H9 (cell line): Measurements from ENCODE around the gene MAST4. TPM values are rescaled to one million over a fixed set of nuclear protein-coding genes. Genes with fewer than 3 reads are reported as not detected.

ENCODE experiments used
- DNase-seq: peaks from one replicate; pipeline ENCODE4 v3.0.0-alpha.2; 2017
- H2AFZ ChIP-seq: one replicate; pipeline ENCODE4 v1.6.1; 2013; ENCODE audit warnings: mild to moderate bottlenecking, low read length, control low read depth, moderate library complexity
- H2AK5ac ChIP-seq: 2 replicates; pipeline ENCODE4 v1.6.1; 2013; ENCODE audit warnings: low read length, control low read depth, mixed read lengths; ENCODE audit not compliant: insufficient read length
- H2BK120ac ChIP-seq: one replicate; pipeline ENCODE4 v1.6.1; 2013; ENCODE audit warnings: low read depth, mild to moderate bottlenecking, low read length, control low read depth, inconsistent platforms; ENCODE audit not compliant: poor library complexity, severe bottlenecking
- H2BK12ac ChIP-seq: 2 replicates; pipeline ENCODE4 v1.6.1; 2013; ENCODE audit warnings: low read length, control low read depth, mixed read lengths, low read depth; ENCODE audit not compliant: insufficient read length
- H2BK15ac ChIP-seq: 2 replicates; pipeline ENCODE4 v1.6.1; 2013; ENCODE audit warnings: low read depth, low read length, control low read depth
- H2BK20ac ChIP-seq: one replicate; pipeline ENCODE4 v1.6.1; 2013; ENCODE audit warnings: low read depth, mild to moderate bottlenecking, low read length, control low read depth, inconsistent platforms; ENCODE audit not compliant: poor library complexity, severe bottlenecking
- H2BK5ac ChIP-seq: 2 replicates; pipeline ENCODE4 v1.6.1; 2013; ENCODE audit warnings: low read length, control low read depth, mixed read lengths; ENCODE audit not compliant: insufficient read length
- H3K14ac ChIP-seq: 2 replicates; pipeline ENCODE4 v1.6.1; 2013; ENCODE audit warnings: low read length, control low read depth; ENCODE audit not compliant: insufficient read depth
- H3K18ac ChIP-seq: 2 replicates; pipeline ENCODE4 v1.6.1; 2013; ENCODE audit warnings: low read depth, mild to moderate bottlenecking, mixed read lengths, low read length, control low read depth; ENCODE audit not compliant: insufficient read length
- H3K23ac ChIP-seq: 2 replicates; pipeline ENCODE4 v1.6.1; 2013; ENCODE audit warnings: low read length, control low read depth, mixed read lengths, low read depth; ENCODE audit not compliant: insufficient read length
- H3K23me2 ChIP-seq: 2 replicates; pipeline ENCODE4 v1.6.1; 2013; ENCODE audit warnings: low read depth, mild to moderate bottlenecking, mixed read lengths, low read length, control low read depth; ENCODE audit not compliant: insufficient read length, poor library complexity, severe bottlenecking
- H3K27ac ChIP-seq: 2 replicates; pipeline ENCODE4 v1.5.1; 2013; ENCODE audit warnings: low read length, control low read depth, mixed read lengths, low read depth; ENCODE audit not compliant: insufficient read length
- H3K27me3 ChIP-seq: 2 replicates; pipeline ENCODE4 v1.6.1; 2013; ENCODE audit warnings: low read length, control low read depth, inconsistent platforms; ENCODE audit not compliant: insufficient read depth
- H3K4ac ChIP-seq: 2 replicates; pipeline ENCODE4 v1.6.1; 2013; ENCODE audit warnings: low read depth, mild to moderate bottlenecking, control low read depth, inconsistent platforms, low read length, moderate library complexity
- H3K4me1 ChIP-seq: 2 replicates; pipeline ENCODE4 v1.6.1; 2013; ENCODE audit warnings: low read length, control low read depth, inconsistent platforms; ENCODE audit not compliant: insufficient read depth
- H3K4me2 ChIP-seq: 2 replicates; pipeline ENCODE4 v1.6.1; 2013; ENCODE audit warnings: low read length, control low read depth, mixed read lengths; ENCODE audit not compliant: insufficient read length, insufficient read depth
- H3K56ac ChIP-seq: 2 replicates; pipeline ENCODE4 v1.6.1; 2013; ENCODE audit warnings: low read depth, mild to moderate bottlenecking, mixed read lengths, low read length, control low read depth; ENCODE audit not compliant: insufficient read length
- H3K79me1 ChIP-seq: 2 replicates; pipeline ENCODE4 v1.6.1; 2013; ENCODE audit warnings: low read depth, mild to moderate bottlenecking, moderate library complexity, low read length, control low read depth, inconsistent platforms; ENCODE audit not compliant: insufficient read depth, poor library complexity, severe bottlenecking
- H3K79me2 ChIP-seq: 2 replicates; pipeline ENCODE4 v1.6.1; 2013; ENCODE audit warnings: low read length, control low read depth, inconsistent platforms; ENCODE audit not compliant: insufficient read depth
- H3K9ac ChIP-seq: 2 replicates; pipeline ENCODE4 v1.6.1; 2013; ENCODE audit warnings: low read length, control low read depth, mixed read lengths; ENCODE audit not compliant: insufficient read length; ENCODE audit errors: extremely low read depth
- H3K9me3 ChIP-seq: one replicate; pipeline ENCODE4 v1.6.1; 2013; ENCODE audit warnings: low read depth, low read length, inconsistent platforms; ENCODE audit not compliant: control insufficient read depth
- H3T11ph ChIP-seq: one replicate; pipeline ENCODE4 v1.6.1; 2013; ENCODE audit warnings: mild to moderate bottlenecking, low read length, control low read depth, inconsistent platforms
- H4K20me1 ChIP-seq: one replicate; pipeline ENCODE4 v1.6.1; 2013; ENCODE audit not compliant: control insufficient read depth, insufficient read length, insufficient read depth
- H4K5ac ChIP-seq: 2 replicates; pipeline ENCODE4 v1.6.1; 2013; ENCODE audit warnings: low read depth, mild to moderate bottlenecking, mixed read lengths, low read length, control low read depth; ENCODE audit not compliant: insufficient read length
- H4K8ac ChIP-seq: replicated peaks from 2 replicates; pipeline ENCODE4 v1.6.1; 2013; ENCODE audit warnings: low read length, control low read depth, mixed read lengths, low read depth; ENCODE audit not compliant: insufficient read length
- H4K91ac ChIP-seq: 2 replicates; pipeline ENCODE4 v1.6.1; 2013; ENCODE audit warnings: low read depth, mild to moderate bottlenecking, moderate library complexity, mixed read lengths, low read length, control low read depth; ENCODE audit not compliant: insufficient read length
- H3K27ac Mint-ChIP-seq, 3 experiments: 2 replicates in 2 of 3; 3 replicates in 1 of 3; pipeline ENCODE4 v1.8.0; 2020 to 2021; ENCODE audit warnings: mixed read lengths in 3 of 3, mild to moderate bottlenecking in 1 of 3, moderate library complexity in 1 of 3
- H3K27me3 Mint-ChIP-seq: 2 replicates; pipeline ENCODE4 v1.8.0; 2021; ENCODE audit warnings: low read depth, mild to moderate bottlenecking, moderate library complexity, mixed read lengths
- H3K36me3 Mint-ChIP-seq, 3 experiments: 2 replicates in 2 of 3; 3 replicates in 1 of 3; pipeline ENCODE4 v1.8.0; 2020 to 2021; ENCODE audit warnings: low read depth in 3 of 3, mixed read lengths in 3 of 3; ENCODE audit not compliant: insufficient read depth in 1 of 3
- H3K4me1 Mint-ChIP-seq, 2 experiments: 2 replicates each; pipeline ENCODE4 v1.8.0; 2020; ENCODE audit warnings: mixed read lengths in 2 of 2
- H3K4me3 Mint-ChIP-seq, 2 experiments: 2 replicates in 1 of 2; 3 replicates in 1 of 2; pipeline ENCODE4 v1.8.0; 2020 to 2021; ENCODE audit warnings: mild to moderate bottlenecking in 2 of 2, mixed read lengths in 2 of 2, moderate library complexity in 1 of 2
- H3K9me3 Mint-ChIP-seq, 2 experiments: 2 replicates in 1 of 2; 3 replicates in 1 of 2; pipeline ENCODE4 v1.8.0; 2020; ENCODE audit warnings: mild to moderate bottlenecking in 2 of 2, mixed read lengths in 2 of 2, moderate library complexity in 1 of 2
- CTCF ChIP-seq: fragments of 200-600 bp; sonication (generic); conservative IDR thresholded peaks from 3 replicates; pipeline ENCODE4 v1.8.0; 2021; ENCODE audit warnings: antibody characterized with exemption, mild to moderate bottlenecking
- WGBS: extraction: QIAGEN DNeasy Blood & Tissue Kit; methylation state at CpG from one replicate; pipeline ENCODE4 v1.1.7; 2013; ENCODE audit warnings: missing lambda C conversion rate, low lambda C conversion rate, mixed read lengths; ENCODE audit not compliant: insufficient read length; ENCODE audit errors: extremely low coverage; 5-methylcytosine and 5-hydroxymethylcytosine counted together
- total RNA-seq: library from RNA; stranded (reverse); gene quantifications from 2 replicates; pipeline ENCODE4 v1.2.1, GENCODE V29; 2021

The MAST4 gene
- total RNA-seq, 1 experiment from 2014 or later: 3.7 TPM

DNA sequence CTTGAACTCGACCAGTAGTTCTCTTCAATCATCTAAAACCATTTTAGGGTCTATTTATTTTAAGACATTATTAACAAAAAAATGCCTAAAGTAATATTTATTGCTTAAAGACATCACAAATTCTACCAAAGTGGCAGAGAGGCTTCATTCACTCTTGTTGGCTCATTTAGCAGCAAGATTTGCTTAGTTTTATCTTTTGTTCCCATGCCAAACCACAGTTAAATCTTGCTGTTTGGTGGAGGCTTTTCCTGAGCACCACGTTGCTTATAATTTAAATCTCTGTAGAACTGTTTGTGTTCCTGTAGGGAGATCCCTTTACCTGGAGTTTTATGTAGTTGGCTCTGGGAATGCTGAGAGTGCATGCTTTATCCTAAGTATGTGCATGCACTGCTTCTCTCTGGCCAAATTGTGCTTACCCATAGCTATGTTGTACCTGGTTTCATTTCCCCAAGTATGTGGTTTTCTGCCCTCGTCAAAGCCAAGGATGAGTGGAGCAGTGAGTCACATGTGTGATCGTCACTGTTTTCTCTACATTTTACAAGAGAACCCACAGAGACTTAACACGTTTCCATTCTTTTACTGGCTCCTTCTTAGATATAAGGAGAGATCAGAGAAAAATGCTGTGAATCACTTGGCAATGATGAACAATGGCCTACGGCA lies 42.1 kb upstream of the MAST4 start:
- Histone ChIP-seq H3K4ac (no peak overlapping the region), H3K14ac (no peak overlapping the region), H2BK12ac (no peak overlapping the region), H2BK120ac (no peak overlapping the region), H3K4me2 (no peak overlapping the region), H3K56ac (no peak overlapping the region), H4K91ac (no peak overlapping the region), H3K27me3 (no peaks in the 10 kb centered on the region), H2AK5ac (no peak overlapping the region), H3K23ac (no peak overlapping the region), H3K23me2 (no peaks in the 10 kb centered on the region), H2BK20ac (no peak overlapping the region), H3K18ac (no peak overlapping the region), H3K79me2 (no peaks in the 10 kb centered on the region), H3K79me1 (no peaks in the 10 kb centered on the region), H3K9me3 (no peaks in the 10 kb centered on the region), H4K8ac (no peak overlapping the region), H4K5ac (no peak overlapping the region), H3K27ac (no peak overlapping the region), H3K9ac (no peak overlapping the region), H4K20me1 (no peaks in the 10 kb centered on the region), H3T11ph (no peak overlapping the region), H2AFZ (no peak overlapping the region), H3K4me1 (no peaks in the 10 kb centered on the region), H2BK15ac (no peak overlapping the region), H2BK5ac (no peak overlapping the region)
- TF ChIP-seq CTCF: no peak
- Mint-ChIP-seq H3K27ac (no peak overlapping the region), H3K4me1 (peaks cover 0 to 2% of the 10 kb centered on the region in 2 experiments; a peak in 1 of 4 replicates), H3K27me3 (no peaks in the 10 kb centered on the region), H3K36me3 (peaks cover 3 to 8% (median 4%) of the 10 kb centered on the region in 3 experiments; a peak in 5 of 7 replicates), H3K9me3 (peaks cover 14 to 16% of the 10 kb centered on the region in 2 experiments), H3K4me3 (no peak overlapping the region)
- no CpG with 5 or more reads among the region's 6 CpGs for WGBS
- no peak for DNase-seq
